GM23338 (cell line): ENCODE results near the gene OR1J1. TPM values are rescaled to one million over a fixed set of nuclear protein-coding genes. Genes with fewer than 3 reads are reported as not detected.

Experiments used
- ATAC-seq: fragments of 200-7000 bp; cut with Tn5 transposase; 3 replicates; pipeline ENCODE4 v1.9.1; 2020
- DNase-seq: peaks from one replicate; pipeline ENCODE4 v3.0.0-alpha.2; 2015; ENCODE audit warnings: low spot score
- H2AFZ ChIP-seq: fragments of 200-600 bp; sonication (generic); 2 replicates; pipeline ENCODE4 v1.8.0; 2016; ENCODE audit warnings: antibody characterized with exemption, mild to moderate bottlenecking, moderate library complexity
- H3F3A ChIP-seq: fragments of 200-600 bp; sonication (generic); replicated peaks from 2 replicates; pipeline ENCODE4 v1.8.0; 2017; ENCODE audit warnings: antibody characterized with exemption, mixed run types, low read depth
- H3K27ac ChIP-seq: fragments of 200-600 bp; sonication (generic); 2 replicates; pipeline ENCODE4 v1.6.1; 2016; ENCODE audit warnings: low read depth
- H3K27me3 ChIP-seq: fragments of 200-600 bp; sonication (generic); 2 replicates; pipeline ENCODE4 v1.8.0; 2016; ENCODE audit warnings: mild to moderate bottlenecking, mixed run types, moderate library complexity; ENCODE audit not compliant: insufficient read depth
- H3K36me3 ChIP-seq: fragments of 200-600 bp; sonication (generic); 2 replicates; pipeline ENCODE4 v1.8.0; 2016; ENCODE audit warnings: mild to moderate bottlenecking; ENCODE audit not compliant: insufficient read depth
- H3K4me1 ChIP-seq: fragments of 200-600 bp; sonication (generic); 2 replicates; pipeline ENCODE4 v1.8.0; 2016; ENCODE audit warnings: mild to moderate bottlenecking, moderate library complexity; ENCODE audit not compliant: insufficient read depth
- H3K4me2 ChIP-seq: fragments of 200-600 bp; sonication (generic); 2 replicates; pipeline ENCODE4 v1.7.1; 2017; ENCODE audit warnings: mixed run types
- H3K4me3 ChIP-seq: fragments of 200-600 bp; sonication (generic); 2 replicates; pipeline ENCODE4 v1.6.1; 2016; ENCODE audit warnings: mixed run types
- H3K79me2 ChIP-seq: fragments of 200-600 bp; sonication (generic); replicated peaks from 2 replicates; pipeline ENCODE4 v1.8.0; 2017; ENCODE audit warnings: mild to moderate bottlenecking; ENCODE audit not compliant: insufficient read depth
- H3K9me2 ChIP-seq: fragments of 200-600 bp; sonication (generic); 2 replicates; pipeline ENCODE4 v1.8.0; 2017; ENCODE audit not compliant: insufficient read depth
- H4K20me1 ChIP-seq: fragments of 200-600 bp; sonication (generic); replicated peaks from 2 replicates; pipeline ENCODE4 v1.8.0; 2017; ENCODE audit warnings: mild to moderate bottlenecking; ENCODE audit not compliant: insufficient read depth
- H3K27ac Mint-ChIP-seq: 2 replicates; pipeline ENCODE4 v1.8.0; 2020; ENCODE audit warnings: inconsistent platforms, mild to moderate bottlenecking, moderate library complexity, mixed read lengths
- H3K27me3 Mint-ChIP-seq: 3 replicates; pipeline ENCODE4 v1.8.0; 2022; ENCODE audit warnings: low read depth, mild to moderate bottlenecking, moderate library complexity, mixed read lengths, inconsistent platforms; ENCODE audit not compliant: insufficient read depth, poor library complexity
- H3K36me3 Mint-ChIP-seq: 3 replicates; pipeline ENCODE4 v1.8.0; 2021; ENCODE audit warnings: low read depth, mild to moderate bottlenecking, inconsistent platforms, moderate library complexity, mixed read lengths
- H3K4me1 Mint-ChIP-seq: 3 replicates; pipeline ENCODE4 v1.8.0; 2020; ENCODE audit warnings: mild to moderate bottlenecking, inconsistent platforms, mixed read lengths
- H3K4me3 Mint-ChIP-seq: 3 replicates; pipeline ENCODE4 v1.8.0; 2021; ENCODE audit warnings: moderate library complexity, mild to moderate bottlenecking, inconsistent platforms, mixed read lengths
- H3K9me3 Mint-ChIP-seq: 3 replicates; pipeline ENCODE4 v1.8.0; 2020; ENCODE audit warnings: moderate library complexity, mild to moderate bottlenecking, inconsistent platforms, mixed read lengths
- CREB1 ChIP-seq: fragments of 250-450 bp; sonication (Bioruptor Pico); IDR thresholded peaks from 2 replicates; pipeline ENCODE4 v1.5.0; 2020; ENCODE audit warnings: low read depth, mild to moderate bottlenecking, moderate library complexity
- CTCF ChIP-seq, 2 experiments: fragments of 200-600 bp in 1 of 2; sonication (generic) in 1 of 2; conservative IDR thresholded peaks; 2 replicates each; pipeline versions ENCODE4 v1.5.1 to v1.6.1; 2016 to 2017; ENCODE audit warnings: antibody characterized with exemption in 2 of 2, low read depth in 2 of 2, mild to moderate bottlenecking in 2 of 2, moderate library complexity in 1 of 2
- ETS1 ChIP-seq: IDR thresholded peaks from 2 replicates; pipeline ENCODE4 v1.6.1; 2016; ENCODE audit warnings: antibody characterized with exemption
- EZH2 ChIP-seq: fragments of 200-600 bp; sonication (generic); IDR thresholded peaks from one replicate; pipeline ENCODE4 v1.8.0; 2017; ENCODE audit warnings: antibody characterized with exemption, mild to moderate bottlenecking, low read depth; ENCODE audit not compliant: unreplicated experiment
- EZH2phosphoT487 ChIP-seq: fragments of 200-600 bp; sonication (generic); IDR thresholded peaks from one replicate; pipeline ENCODE4 v1.8.1; 2018; ENCODE audit warnings: antibody characterized with exemption; ENCODE audit not compliant: unreplicated experiment
- JUNB ChIP-seq: IDR thresholded peaks from one replicate; pipeline ENCODE4 v1.6.1; 2016; ENCODE audit warnings: antibody characterized with exemption; ENCODE audit not compliant: unreplicated experiment
- NANOG ChIP-seq: IDR thresholded peaks from 2 replicates; pipeline ENCODE4 v1.6.1; 2016; ENCODE audit warnings: antibody characterized with exemption, borderline replicate concordance
- POLR2AphosphoS5 ChIP-seq: IDR thresholded peaks from 2 replicates; pipeline ENCODE4 v1.6.1; 2016; ENCODE audit warnings: antibody characterized with exemption, low read depth
- STAT1 ChIP-seq: IDR thresholded peaks from one replicate; pipeline ENCODE4 v1.6.1; 2016; ENCODE audit warnings: antibody characterized with exemption; ENCODE audit not compliant: unreplicated experiment
- ZNF114 ChIP-seq: fragments of 250-450 bp; sonication (Bioruptor Pico); IDR thresholded peaks from 2 replicates; pipeline ENCODE4 v1.5.0; 2020; ENCODE audit warnings: mild to moderate bottlenecking, moderate library complexity
- ZNF331 ChIP-seq: fragments of 250-450 bp; sonication (Bioruptor Pico); IDR thresholded peaks from 2 replicates; pipeline ENCODE4 v1.5.0; 2020; ENCODE audit warnings: low read depth, mild to moderate bottlenecking, moderate library complexity
- polyA plus RNA-seq: library from polyadenylated mRNA; unstranded; fragments of >200 nt; fragmentation: Nextera tagmentation; extraction: Ambion mirVana; gene quantifications from 2 replicates; pipeline ENCODE4 v1.2.1, GENCODE V29; 2016
- total RNA-seq: library from RNA; depleted of rRNA; stranded (reverse); fragments of >200 nt; shearing (Covaris generic); gene quantifications from 2 replicates; pipeline ENCODE4 v1.2.3, GENCODE V29; 2014
- TF ChIP-seq, protein P1 (sequence below): fragments of 250-450 bp; sonication (Bioruptor Pico); IDR thresholded peaks from 2 replicates; pipeline ENCODE4 v1.5.0; 2020; ENCODE audit warnings: mild to moderate bottlenecking, moderate library complexity
- TF ChIP-seq, protein P2 (sequence below): IDR thresholded peaks from one replicate; pipeline ENCODE4 v1.6.1; 2018; ENCODE audit warnings: antibody characterized with exemption; ENCODE audit not compliant: unreplicated experiment

OR1J1 gene
- total and polyA plus RNA-seq, 2 experiments from 2014 or later = not detected

DNA sequence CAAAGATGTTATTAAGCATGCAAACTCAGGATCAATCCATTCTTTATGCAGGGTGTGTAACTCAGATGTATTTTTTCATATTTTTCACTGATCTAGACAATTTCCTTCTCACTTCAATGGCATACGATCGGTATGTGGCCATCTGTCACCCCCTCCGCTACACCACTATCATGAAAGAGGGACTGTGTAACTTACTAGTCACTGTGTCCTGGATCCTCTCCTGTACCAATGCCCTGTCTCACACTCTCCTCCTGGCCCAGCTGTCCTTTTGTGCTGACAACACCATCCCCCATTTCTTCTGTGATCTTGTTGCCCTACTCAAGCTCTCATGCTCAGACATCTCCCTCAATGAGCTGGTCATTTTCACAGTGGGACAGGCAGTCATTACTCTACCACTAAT, 41.6 kb upstream of the OR1J1 start:
- Mint-ChIP-seq H3K27ac (no peak overlapping the region), H3K4me1 (no peaks in the 10 kb centered on the region), H3K36me3 (no peaks in the 10 kb centered on the region; the same call in 2 of the 3 replicates), H3K9me3 (peaks cover 36% of the 10 kb centered on the region), H3K27me3 (no peaks in the 10 kb centered on the region), H3K4me3 (no peak overlapping the region)
- Histone ChIP-seq H3K79me2 (no peaks in the 10 kb centered on the region), H3K27me3 (peaks cover 7% of the 10 kb centered on the region; the same call in 1 of the 2 replicates), H3K9me2 (no peaks in the 10 kb centered on the region), H3K36me3 (no peaks in the 10 kb centered on the region; the same call in 1 of the 2 replicates), H4K20me1 (no peaks in the 10 kb centered on the region), H3K4me1 (no peaks in the 10 kb centered on the region), H3K4me2 (no peak overlapping the region), H3K4me3 (no peak overlapping the region), H2AFZ (no peak overlapping the region), H3K27ac (no peak overlapping the region), H3F3A (no peaks in the 10 kb centered on the region)
- DNase-seq (no peak), ATAC-seq (no peak)
- TF ChIP-seq STAT1 (no peak), ETS1 (no peak), CTCF (conservative IDR thresholded peaks at IDR 0.05; ENCODE audit: low read depth in 2 of 2) (no peak), EZH2 (no peak), CREB1 (no peak), EZH2phosphoT487 (no peak), ZNF331 (CRISPR knock-in tag) (no peak), POLR2AphosphoS5 (no peak), ZNF114 (CRISPR knock-in tag) (no peak), JUNB (no peak), NANOG (no peak)
- TF ChIP-seq, protein P1, sequence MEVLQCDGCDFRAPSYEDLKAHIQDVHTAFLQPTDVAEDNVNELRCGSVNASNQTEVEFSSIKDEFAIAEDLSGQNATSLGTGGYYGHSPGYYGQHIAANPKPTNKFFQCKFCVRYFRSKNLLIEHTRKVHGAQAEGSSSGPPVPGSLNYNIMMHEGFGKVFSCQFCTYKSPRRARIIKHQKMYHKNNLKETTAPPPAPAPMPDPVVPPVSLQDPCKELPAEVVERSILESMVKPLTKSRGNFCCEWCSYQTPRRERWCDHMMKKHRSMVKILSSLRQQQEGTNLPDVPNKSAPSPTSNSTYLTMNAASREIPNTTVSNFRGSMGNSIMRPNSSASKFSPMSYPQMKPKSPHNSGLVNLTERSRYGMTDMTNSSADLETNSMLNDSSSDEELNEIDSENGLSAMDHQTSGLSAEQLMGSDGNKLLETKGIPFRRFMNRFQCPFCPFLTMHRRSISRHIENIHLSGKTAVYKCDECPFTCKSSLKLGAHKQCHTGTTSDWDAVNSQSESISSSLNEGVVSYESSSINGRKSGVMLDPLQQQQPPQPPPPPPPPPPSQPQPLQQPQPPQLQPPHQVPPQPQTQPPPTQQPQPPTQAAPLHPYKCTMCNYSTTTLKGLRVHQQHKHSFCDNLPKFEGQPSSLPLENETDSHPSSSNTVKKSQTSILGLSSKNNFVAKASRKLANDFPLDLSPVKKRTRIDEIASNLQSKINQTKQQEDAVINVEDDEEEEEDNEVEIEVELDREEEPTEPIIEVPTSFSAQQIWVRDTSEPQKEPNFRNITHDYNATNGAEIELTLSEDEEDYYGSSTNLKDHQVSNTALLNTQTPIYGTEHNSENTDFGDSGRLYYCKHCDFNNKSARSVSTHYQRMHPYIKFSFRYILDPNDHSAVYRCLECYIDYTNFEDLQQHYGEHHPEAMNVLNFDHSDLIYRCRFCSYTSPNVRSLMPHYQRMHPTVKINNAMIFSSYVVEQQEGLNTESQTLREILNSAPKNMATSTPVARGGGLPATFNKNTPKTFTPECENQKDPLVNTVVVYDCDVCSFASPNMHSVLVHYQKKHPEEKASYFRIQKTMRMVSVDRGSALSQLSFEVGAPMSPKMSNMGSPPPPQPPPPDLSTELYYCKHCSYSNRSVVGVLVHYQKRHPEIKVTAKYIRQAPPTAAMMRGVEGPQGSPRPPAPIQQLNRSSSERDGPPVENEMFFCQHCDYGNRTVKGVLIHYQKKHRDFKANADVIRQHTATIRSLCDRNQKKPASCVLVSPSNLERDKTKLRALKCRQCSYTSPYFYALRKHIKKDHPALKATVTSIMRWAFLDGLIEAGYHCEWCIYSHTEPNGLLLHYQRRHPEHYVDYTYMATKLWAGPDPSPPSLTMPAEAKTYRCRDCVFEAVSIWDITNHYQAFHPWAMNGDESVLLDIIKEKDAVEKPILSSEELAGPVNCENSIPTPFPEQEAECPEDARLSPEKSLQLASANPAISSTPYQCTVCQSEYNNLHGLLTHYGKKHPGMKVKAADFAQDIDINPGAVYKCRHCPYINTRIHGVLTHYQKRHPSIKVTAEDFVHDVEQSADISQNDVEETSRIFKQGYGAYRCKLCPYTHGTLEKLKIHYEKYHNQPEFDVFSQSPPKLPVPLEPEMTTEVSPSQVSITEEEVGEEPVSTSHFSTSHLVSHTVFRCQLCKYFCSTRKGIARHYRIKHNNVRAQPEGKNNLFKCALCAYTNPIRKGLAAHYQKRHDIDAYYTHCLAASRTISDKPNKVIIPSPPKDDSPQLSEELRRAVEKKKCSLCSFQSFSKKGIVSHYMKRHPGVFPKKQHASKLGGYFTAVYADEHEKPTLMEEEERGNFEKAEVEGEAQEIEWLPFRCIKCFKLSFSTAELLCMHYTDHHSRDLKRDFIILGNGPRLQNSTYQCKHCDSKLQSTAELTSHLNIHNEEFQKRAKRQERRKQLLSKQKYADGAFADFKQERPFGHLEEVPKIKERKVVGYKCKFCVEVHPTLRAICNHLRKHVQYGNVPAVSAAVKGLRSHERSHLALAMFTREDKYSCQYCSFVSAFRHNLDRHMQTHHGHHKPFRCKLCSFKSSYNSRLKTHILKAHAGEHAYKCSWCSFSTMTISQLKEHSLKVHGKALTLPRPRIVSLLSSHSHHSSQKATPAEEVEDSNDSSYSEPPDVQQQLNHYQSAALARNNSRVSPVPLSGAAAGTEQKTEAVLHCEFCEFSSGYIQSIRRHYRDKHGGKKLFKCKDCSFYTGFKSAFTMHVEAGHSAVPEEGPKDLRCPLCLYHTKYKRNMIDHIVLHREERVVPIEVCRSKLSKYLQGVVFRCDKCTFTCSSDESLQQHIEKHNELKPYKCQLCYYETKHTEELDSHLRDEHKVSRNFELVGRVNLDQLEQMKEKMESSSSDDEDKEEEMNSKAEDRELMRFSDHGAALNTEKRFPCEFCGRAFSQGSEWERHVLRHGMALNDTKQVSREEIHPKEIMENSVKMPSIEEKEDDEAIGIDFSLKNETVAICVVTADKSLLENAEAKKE (CRISPR knock-in tag) = no peak
- TF ChIP-seq, protein P2, sequence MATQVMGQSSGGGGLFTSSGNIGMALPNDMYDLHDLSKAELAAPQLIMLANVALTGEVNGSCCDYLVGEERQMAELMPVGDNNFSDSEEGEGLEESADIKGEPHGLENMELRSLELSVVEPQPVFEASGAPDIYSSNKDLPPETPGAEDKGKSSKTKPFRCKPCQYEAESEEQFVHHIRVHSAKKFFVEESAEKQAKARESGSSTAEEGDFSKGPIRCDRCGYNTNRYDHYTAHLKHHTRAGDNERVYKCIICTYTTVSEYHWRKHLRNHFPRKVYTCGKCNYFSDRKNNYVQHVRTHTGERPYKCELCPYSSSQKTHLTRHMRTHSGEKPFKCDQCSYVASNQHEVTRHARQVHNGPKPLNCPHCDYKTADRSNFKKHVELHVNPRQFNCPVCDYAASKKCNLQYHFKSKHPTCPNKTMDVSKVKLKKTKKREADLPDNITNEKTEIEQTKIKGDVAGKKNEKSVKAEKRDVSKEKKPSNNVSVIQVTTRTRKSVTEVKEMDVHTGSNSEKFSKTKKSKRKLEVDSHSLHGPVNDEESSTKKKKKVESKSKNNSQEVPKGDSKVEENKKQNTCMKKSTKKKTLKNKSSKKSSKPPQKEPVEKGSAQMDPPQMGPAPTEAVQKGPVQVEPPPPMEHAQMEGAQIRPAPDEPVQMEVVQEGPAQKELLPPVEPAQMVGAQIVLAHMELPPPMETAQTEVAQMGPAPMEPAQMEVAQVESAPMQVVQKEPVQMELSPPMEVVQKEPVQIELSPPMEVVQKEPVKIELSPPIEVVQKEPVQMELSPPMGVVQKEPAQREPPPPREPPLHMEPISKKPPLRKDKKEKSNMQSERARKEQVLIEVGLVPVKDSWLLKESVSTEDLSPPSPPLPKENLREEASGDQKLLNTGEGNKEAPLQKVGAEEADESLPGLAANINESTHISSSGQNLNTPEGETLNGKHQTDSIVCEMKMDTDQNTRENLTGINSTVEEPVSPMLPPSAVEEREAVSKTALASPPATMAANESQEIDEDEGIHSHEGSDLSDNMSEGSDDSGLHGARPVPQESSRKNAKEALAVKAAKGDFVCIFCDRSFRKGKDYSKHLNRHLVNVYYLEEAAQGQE = no peak
